Type B pancreatic cell (in vitro differentiated cells): ENCODE results near the gene ATP8B1. TPM values are rescaled to one million over a fixed set of nuclear protein-coding genes. Genes with fewer than 3 reads are reported as not detected.
A peak's percentile ranks its signal among the peaks of the same experiment; 100 is the strongest.

Experiments
- DNase-seq: peaks from one replicate; pipeline ENCODE4 v3.0.0; 2021; ENCODE audit warnings: mixed read lengths; ENCODE audit not compliant: unreplicated experiment; ENCODE audit errors: extremely low spot score
- H3K27ac Mint-ChIP-seq: 2 replicates; pipeline ENCODE4 v1.8.0; 2021; ENCODE audit warnings: mild to moderate bottlenecking, mixed read lengths
- H3K27me3 Mint-ChIP-seq: 2 replicates; pipeline ENCODE4 v1.8.0; 2021; ENCODE audit warnings: mixed read lengths
- H3K36me3 Mint-ChIP-seq: 2 replicates; pipeline ENCODE4 v1.8.0; 2021; ENCODE audit warnings: mixed read lengths
- H3K4me1 Mint-ChIP-seq: one replicate; pipeline ENCODE4 v1.8.0; 2021; ENCODE audit warnings: mixed read lengths; ENCODE audit not compliant: unreplicated experiment
- H3K4me3 Mint-ChIP-seq: 2 replicates; pipeline ENCODE4 v1.8.0; 2021; ENCODE audit warnings: mild to moderate bottlenecking, mixed read lengths
- H3K9me3 Mint-ChIP-seq: 2 replicates; pipeline ENCODE4 v1.8.0; 2021; ENCODE audit warnings: mixed read lengths
- CTCF ChIP-seq: fragments of 200-600 bp; sonication (generic); conservative IDR thresholded peaks from 2 replicates; pipeline ENCODE4 v1.5.0; 2021; ENCODE audit warnings: antibody characterized with exemption, mild to moderate bottlenecking
- total RNA-seq: library from RNA; stranded (reverse); gene quantifications from 2 replicates; pipeline ENCODE4 v1.2.1, GENCODE V29; 2021; ENCODE audit warnings: low replicate concordance

Gene ATP8B1
- total RNA-seq, 1 donor from 2014 or later = 21.7 TPM

GRCh38 chr18:57753063-57753462 is 50.1 kb downstream of the ATP8B1 start:
- no peak for DNase-seq
- peak overlapping the region; percentile 3 for H3K27ac Mint-ChIP-seq

GRCh38 chr18:57749604-57749970 is 53.5 kb downstream of the ATP8B1 start:
- no peaks in the 10 kb centered on the region for H3K27me3 Mint-ChIP-seq
- peaks cover 14% of the 10 kb centered on the region for H3K4me1 Mint-ChIP-seq
- DNase-seq = no peak
- H3K36me3 Mint-ChIP-seq = no peaks in the 10 kb centered on the region
- no peak overlapping the region for H3K27ac Mint-ChIP-seq
- no peak for TF ChIP-seq CTCF
- H3K4me3 Mint-ChIP-seq = no peak overlapping the region
- H3K9me3 Mint-ChIP-seq = no peaks in the 10 kb centered on the region

More at GRCh38 chr18:57753063-57753462, 50.1 kb downstream of the ATP8B1 start:
- TF ChIP-seq CTCF = no peak
- Mint-ChIP-seq H3K36me3 (no peaks in the 10 kb centered on the region), H3K27me3 (no peaks in the 10 kb centered on the region), H3K4me3 (no peak overlapping the region), H3K9me3 (no peaks in the 10 kb centered on the region), H3K4me1 (peaks cover 22% of the 10 kb centered on the region)

DNA sequence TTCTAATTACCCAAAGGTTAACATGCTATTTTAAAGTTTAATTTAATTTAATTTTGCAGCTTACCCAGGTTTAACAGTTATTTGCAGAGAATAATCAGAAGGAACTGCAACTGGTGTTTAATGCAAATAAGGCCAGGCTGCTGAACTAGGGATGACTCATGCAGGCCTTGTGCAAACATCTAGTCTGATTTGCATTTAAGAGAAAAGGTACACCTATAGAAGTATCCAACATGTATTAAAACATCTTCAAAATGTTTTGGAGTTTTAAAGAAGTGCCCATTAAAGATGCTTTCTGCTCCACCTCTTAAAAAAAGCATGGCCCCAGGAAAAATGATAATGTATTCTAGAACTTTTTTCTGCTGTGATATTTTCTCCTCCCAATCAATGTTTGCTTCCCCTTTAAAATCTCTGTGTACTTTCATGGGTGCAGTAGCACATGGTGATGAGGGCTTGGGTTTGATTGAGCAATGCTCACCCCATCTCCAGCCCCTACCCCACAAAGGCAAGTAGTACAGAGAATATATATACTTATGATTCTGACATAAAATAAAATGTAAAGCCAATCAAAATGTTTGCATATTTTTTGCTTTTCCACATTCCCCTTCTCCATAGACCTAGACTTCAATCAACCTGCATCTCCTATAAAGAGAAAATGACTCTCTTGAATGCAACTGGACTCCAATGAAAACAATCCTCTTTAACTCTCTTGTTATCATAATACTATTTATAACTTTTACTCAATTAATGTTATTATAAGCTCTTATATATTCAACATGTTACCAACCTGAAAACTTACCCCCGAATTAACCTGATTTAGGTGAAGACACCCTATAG is 54.1 kb downstream of the ATP8B1 start:
- TF ChIP-seq CTCF = no peak
- Mint-ChIP-seq H3K9me3 (no peaks in the 10 kb centered on the region), H3K27me3 (no peaks in the 10 kb centered on the region), H3K36me3 (no peaks in the 10 kb centered on the region), H3K4me1 (peaks cover 14% of the 10 kb centered on the region), H3K4me3 (no peak overlapping the region), H3K27ac (no peak overlapping the region)
- DNase-seq = no peak

DNA sequence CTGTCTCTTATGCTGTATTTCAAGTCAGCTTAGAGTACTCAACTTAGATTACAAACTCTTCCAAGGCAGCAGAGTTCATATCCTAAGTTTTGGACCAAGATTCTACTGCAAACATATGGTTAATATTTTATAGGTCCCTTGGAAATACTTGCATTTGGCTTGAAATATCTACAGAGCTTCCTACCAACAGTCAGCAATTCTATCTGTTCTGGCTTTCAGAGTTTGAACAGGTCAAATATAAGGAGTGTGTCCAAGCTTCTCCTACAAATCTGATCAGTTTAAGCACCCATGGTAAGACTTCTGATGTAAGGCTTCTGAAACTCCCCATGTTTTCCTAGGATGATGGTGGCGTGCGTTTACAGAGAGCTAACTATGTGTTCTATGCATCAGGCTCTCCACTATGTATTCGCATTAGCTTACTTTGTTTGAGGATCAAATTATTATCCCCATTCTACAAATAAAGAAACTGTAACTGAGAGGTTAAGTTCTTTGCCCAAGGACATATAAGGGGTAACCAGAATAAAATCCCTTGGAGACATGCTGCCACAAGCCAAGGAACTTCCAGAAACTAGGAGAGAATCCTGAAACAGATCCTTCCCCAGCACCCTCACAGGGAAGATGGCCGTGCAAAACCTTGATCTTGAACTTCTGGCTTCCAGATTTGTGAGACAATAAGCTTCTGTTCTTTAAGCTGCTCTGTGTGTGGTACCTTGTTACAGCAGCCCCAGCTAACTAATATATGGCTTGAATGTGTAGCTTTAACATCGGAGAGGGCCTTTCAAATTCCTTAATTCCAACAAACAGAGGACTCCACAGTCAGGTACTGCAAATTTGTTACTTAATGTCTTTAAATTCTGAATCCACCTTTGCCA is 55.1 kb downstream of the ATP8B1 start:
- TF ChIP-seq CTCF = no peak
- H3K27ac Mint-ChIP-seq = peak overlapping the region; percentile 37
- H3K4me1 Mint-ChIP-seq = peaks cover 20% of the 10 kb centered on the region
- no peak for DNase-seq
- no peaks in the 10 kb centered on the region for H3K27me3 Mint-ChIP-seq
- H3K4me3 Mint-ChIP-seq = no peak overlapping the region
- no peaks in the 10 kb centered on the region for H3K36me3 Mint-ChIP-seq
- no peaks in the 10 kb centered on the region for H3K9me3 Mint-ChIP-seq

DNA sequence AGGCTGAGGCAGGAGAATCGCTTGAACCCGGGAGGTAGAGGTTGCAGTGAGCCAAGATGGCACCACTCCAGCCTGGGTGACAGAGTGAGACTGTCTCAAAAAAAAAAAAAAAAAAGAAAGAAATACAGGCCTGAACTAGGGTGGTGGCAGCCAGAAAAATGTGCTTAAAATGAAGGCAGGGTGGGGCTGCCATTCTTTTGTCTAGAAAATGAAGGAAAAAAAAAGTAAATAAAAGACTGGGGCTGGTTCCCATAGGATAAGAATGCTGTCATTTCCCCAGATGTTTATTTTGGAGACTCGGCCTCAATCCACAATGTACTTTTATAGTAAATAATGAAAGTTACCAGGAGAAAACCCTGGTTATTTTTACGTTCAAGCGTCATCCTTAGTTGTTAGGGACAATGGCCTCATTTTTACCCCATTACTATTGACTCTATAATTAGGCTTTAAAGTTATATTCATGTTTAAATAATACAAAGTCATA is 58.9 kb downstream of the ATP8B1 start:
- no peak for TF ChIP-seq CTCF
- H3K9me3 Mint-ChIP-seq = no peaks in the 10 kb centered on the region

More for the DNA sequence above, 58.9 kb downstream of the ATP8B1 start:
- no peaks in the 10 kb centered on the region for H3K27me3 Mint-ChIP-seq
- H3K27ac Mint-ChIP-seq = peak overlapping the region; percentile 83
- no peak overlapping the region for H3K4me3 Mint-ChIP-seq
- no peak for DNase-seq
- peaks cover 14% of the 10 kb centered on the region for H3K4me1 Mint-ChIP-seq
- H3K36me3 Mint-ChIP-seq = peaks cover 2% of the 10 kb centered on the region
